Ovary (tissue), 9 donors: Measurements from ENCODE around the gene MIDN. TPM values are rescaled to one million over a fixed set of nuclear protein-coding genes. Genes with fewer than 3 reads are reported as not detected.

Experiments used
- DNase-seq, 5 donors: peaks; one replicate each; pipeline ENCODE4 v3.0.0-alpha.2; 2019 to 2020
- H3K27ac ChIP-seq, 2 donors: fragments of 200-600 bp; one replicate each; pipeline versions ENCODE4 v1.5.1 to v1.8.0; 2019 to 2022
- H3K27me3 ChIP-seq: fragments of 200-600 bp; one replicate; pipeline ENCODE4 v1.8.0; 2022
- H3K36me3 ChIP-seq: fragments of 200-600 bp; sonication (generic); one replicate; pipeline ENCODE4 v1.5.1; 2019
- H3K4me1 ChIP-seq: one replicate; pipeline ENCODE4 v1.8.1; 2013; ENCODE audit warnings: mild to moderate bottlenecking, moderate library complexity; ENCODE audit not compliant: insufficient read depth
- H3K4me3 ChIP-seq: fragments of 200-600 bp; sonication (generic); one replicate; pipeline ENCODE4 v1.5.1; 2017
- H3K9me3 ChIP-seq, 2 donors: fragments of 200-600 bp in 1 of 2; sonication (generic) in 1 of 2; one replicate each; pipeline versions ENCODE4 v1.5.1 to v1.8.1; 2013 to 2019; ENCODE audit warnings: mild to moderate bottlenecking in 1 of 2, moderate library complexity in 1 of 2
- EP300 ChIP-seq: sonication (generic); formaldehyde crosslinking; IDR thresholded peaks from one replicate; pipeline ENCODE4 v1.6.1; 2017; ENCODE audit warnings: antibody characterized with exemption
- POLR2A ChIP-seq: fragments of 450-650 bp; IDR thresholded peaks from one replicate; pipeline ENCODE4 v1.6.1; 2017; ENCODE audit warnings: antibody characterized with exemption, mild to moderate bottlenecking, moderate library complexity
- WGBS, 3 donors: extraction: QIAGEN DNeasy Blood & Tissue Kit in 1 of 3; methylation state at CpG; one replicate each; pipeline versions ENCODE4 v1.1.5 to v1.1.7; 2013 to 2017; 5-methylcytosine and 5-hydroxymethylcytosine counted together
- intact Hi-C, 4 donors: fragments of 100-400 bp; cut with DNase I; formaldehyde crosslinking; loops; one replicate each; pipeline versions ENCODE4 v1.11.0 to v1.15.1; 2022 to 2023
- polyA plus RNA-seq, 2 donors: library from polyadenylated mRNA; stranded (reverse); fragments of 200-250 nt in 1 of 2; fragments of 350-450 nt in 1 of 2; fragmentation: Illumina TruSeq in 1 of 2; extraction: RNeasy Lipid Tissue Mini Kit (QIAGEN cat#74804) in 1 of 2; gene quantifications; one replicate each; pipeline ENCODE4 v1.2.3, GENCODE V29; 2013 to 2014
- total RNA-seq, 7 donors: library from RNA; depleted of rRNA in 2 of 7; stranded (reverse); fragments of >200 nt in 2 of 7; fragmentation: NEBNext Ultra II Directional in 3 of 7; extraction: Animal tissue kit (Norgen Biotek cat#: 25700) in 3 of 7; gene quantifications; one replicate each; pipeline versions ENCODE4 v1.1.0 to v1.2.4, GENCODE V29; 2016 to 2023
- TF ChIP-seq, protein P1 (sequence below), 3 donors: fragments of 450-650 bp in 2 of 3; fragments of 200-600 bp in 1 of 3; IDR thresholded peaks; one replicate each; pipeline versions ENCODE4 v1.5.1 to v1.8.0; 2016 to 2022; ENCODE audit warnings: antibody characterized with exemption in 3 of 3, mild to moderate bottlenecking in 1 of 3
- donor health status: DM: no; HTN: no; CAD: no; lungs with moderate emphysema.
- donor health status: DM: no; HTN: no; CAD: no.
- donor health status: Bipolar disorder and iron deficiency.
- donor health status: DM: yes; HTN: yes; CAD: no.
- donor health status: DM: no; HTN: no; CAD: no.
- donor health status: DM: yes; HTN: yes; CAD: no.

Gene MIDN
- total and polyA plus RNA-seq, 9 donors = 10.1 to 261 (median 105) TPM

DNA sequence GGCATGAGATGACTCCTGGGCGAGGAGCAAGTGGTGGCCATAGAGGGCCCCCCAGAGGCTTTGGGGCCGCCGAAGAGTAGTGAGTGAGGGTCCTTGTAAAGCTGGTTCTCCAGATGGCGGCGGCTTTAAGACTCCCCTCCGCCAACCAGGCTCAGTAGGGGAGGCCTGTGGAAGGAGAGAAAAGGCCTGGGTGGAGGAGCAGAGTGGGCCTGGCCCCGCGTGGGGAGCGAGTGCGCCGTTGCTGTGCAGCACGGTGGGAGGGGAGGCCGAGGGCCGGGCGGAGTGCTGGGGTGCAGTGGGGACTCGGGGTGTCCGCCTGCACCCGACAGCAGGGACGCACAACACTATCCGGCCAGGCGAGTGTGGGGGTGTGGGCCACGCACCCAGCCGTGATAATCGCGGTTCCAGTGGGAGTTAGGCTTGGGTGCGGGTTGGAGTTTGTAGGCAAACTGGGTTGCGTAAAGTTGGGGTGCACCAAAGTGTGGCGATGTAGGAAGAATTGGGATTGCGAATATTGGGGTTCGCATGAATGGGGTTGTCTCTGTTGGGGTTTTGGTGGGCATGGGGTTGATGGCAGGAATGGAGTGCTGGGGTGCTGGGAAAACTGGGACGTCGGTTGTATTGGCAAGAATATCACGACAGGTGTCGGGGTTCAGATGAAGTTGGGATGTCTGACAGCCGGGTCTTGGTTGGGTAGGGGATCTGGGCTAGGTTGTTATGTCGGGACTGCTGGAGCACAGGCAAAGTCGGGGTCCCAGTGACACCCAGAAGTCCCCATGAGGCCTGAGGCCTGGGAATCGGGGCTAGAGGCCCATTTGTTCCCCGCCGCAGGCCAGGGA lies 20.1 kb downstream of the MIDN start:
- 50 to 51% (median 50%) methylated on average over 40 of the region's 40 CpGs for WGBS, 3 donors
- H3K9me3 ChIP-seq = no peaks in the 10 kb centered on the region
- no peaks in the 10 kb centered on the region for H3K36me3 ChIP-seq
- H3K4me3 ChIP-seq = peak overlapping the region; percentile 3
- peak overlapping the region; percentile 38 to 63 for H3K27ac ChIP-seq
- intact Hi-C loops = no loop called here
- peaks cover 35% of the 10 kb centered on the region for H3K4me1 ChIP-seq
- no peaks in the 10 kb centered on the region for H3K27me3 ChIP-seq
- peak in 1 of 5 donors; percentile 66 for DNase-seq
- TF ChIP-seq POLR2A (no peak), EP300 (no peak)
- TF ChIP-seq, protein P1, sequence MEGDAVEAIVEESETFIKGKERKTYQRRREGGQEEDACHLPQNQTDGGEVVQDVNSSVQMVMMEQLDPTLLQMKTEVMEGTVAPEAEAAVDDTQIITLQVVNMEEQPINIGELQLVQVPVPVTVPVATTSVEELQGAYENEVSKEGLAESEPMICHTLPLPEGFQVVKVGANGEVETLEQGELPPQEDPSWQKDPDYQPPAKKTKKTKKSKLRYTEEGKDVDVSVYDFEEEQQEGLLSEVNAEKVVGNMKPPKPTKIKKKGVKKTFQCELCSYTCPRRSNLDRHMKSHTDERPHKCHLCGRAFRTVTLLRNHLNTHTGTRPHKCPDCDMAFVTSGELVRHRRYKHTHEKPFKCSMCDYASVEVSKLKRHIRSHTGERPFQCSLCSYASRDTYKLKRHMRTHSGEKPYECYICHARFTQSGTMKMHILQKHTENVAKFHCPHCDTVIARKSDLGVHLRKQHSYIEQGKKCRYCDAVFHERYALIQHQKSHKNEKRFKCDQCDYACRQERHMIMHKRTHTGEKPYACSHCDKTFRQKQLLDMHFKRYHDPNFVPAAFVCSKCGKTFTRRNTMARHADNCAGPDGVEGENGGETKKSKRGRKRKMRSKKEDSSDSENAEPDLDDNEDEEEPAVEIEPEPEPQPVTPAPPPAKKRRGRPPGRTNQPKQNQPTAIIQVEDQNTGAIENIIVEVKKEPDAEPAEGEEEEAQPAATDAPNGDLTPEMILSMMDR (IDR thresholded peaks at IDR 0.05) = no peak

GRCh38 chr19:1269065-1269477 lies 20.7 kb downstream of the MIDN start, which contains the start of gene CIRBP:
TSS of gene CIRBP (plus strand) at chr19:1269332. CDS start at chr19:1270934, 1,602 bp downstream.
- Histone ChIP-seq H3K4me3 (peak within 1 kb of the TSS; percentile 74), H3K36me3 (no peaks in the 10 kb centered on the region), H3K4me1 (peaks cover 38% of the 10 kb centered on the region), H3K27me3 (no peaks in the 10 kb centered on the region), H3K9me3 (no peaks in the 10 kb centered on the region), H3K27ac (peak within 1 kb of the TSS; percentile 92 to 100)
- DNase-seq = peak; percentile 100
- intact Hi-C loops = no loop called here
- WGBS, 3 donors = 0% methylated on average over 21 to 50 of the region's 50 CpGs
- peak; percentile 100 for TF ChIP-seq POLR2A
- TF ChIP-seq, protein P1 (IDR thresholded peaks at IDR 0.05) = no peak

DNA sequence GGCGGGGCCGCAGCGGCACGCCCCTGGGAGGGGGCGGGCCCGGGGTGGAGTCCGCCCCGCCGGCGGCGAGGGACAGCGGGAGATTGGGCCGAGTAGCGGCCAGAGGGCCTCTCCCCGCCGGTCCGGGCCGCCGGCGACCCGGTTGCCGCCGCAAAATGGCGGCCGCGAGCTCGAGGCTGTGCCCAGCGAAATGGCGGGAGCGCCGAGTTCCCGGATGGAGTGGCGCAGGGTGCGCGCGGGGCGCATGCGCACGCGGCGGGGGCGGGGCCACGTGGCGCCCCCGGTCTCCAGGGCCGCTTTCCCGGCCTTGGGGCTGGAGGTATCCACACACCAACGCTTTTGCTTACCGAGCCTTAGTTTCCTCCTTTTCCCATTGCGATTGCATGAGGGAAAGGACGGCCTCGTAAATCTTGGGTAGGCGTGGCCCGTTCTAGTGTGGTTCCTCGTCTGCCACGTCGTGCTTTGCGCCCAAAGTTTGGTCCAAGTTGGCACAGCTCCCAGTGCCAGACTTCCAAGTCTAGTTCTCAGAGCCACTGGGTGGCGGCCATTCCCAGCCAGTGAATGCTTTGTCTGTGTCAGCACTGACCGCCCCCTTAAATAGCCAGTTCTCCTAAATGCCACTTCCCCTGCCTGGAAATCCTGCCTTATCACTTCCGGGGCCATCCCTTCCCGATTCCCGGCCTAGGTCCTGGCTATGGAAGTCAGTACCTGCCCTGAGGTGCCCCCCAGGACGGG lies 21.3 kb downstream of the MIDN start:
- Histone ChIP-seq H3K27me3 (no peaks in the 10 kb centered on the region), H3K36me3 (no peaks in the 10 kb centered on the region), H3K4me1 (peaks cover 39% of the 10 kb centered on the region), H3K27ac (peak overlapping the region; percentile 92 to 100), H3K4me3 (peak overlapping the region; percentile 74), H3K9me3 (no peaks in the 10 kb centered on the region)
- intact Hi-C loops = loop anchor here in 1 of 4 donors (10.0 kb wide), 1 partner anchor 115 kb away; the partner anchor contains the start of gene NDUFS7
- peak; percentile 89 to 94 (median 92) for DNase-seq
- TF ChIP-seq EP300 (peak; percentile 39), POLR2A (peak; percentile 43)
- TF ChIP-seq, protein P1 (IDR thresholded peaks at IDR 0.05) = peak in 1 of 3 donors; percentile 19
- WGBS, 3 donors = 0 to 1% (median 1%) methylated on average over 37 to 64 of the region's 64 CpGs

GRCh38 chr19:1270213-1270853 lies 21.9 kb downstream of the MIDN start:
- H3K4me1 ChIP-seq = peaks cover 41% of the 10 kb centered on the region
- H3K9me3 ChIP-seq = no peaks in the 10 kb centered on the region
- H3K36me3 ChIP-seq = no peaks in the 10 kb centered on the region
- H3K27me3 ChIP-seq = no peaks in the 10 kb centered on the region
- intact Hi-C loops = loop anchor here in 1 of 4 donors (10.0 kb wide), 1 partner anchor 114 kb away; the partner anchor contains the start of gene NDUFS7
- H3K4me3 ChIP-seq = peak overlapping the region; percentile 74
- TF ChIP-seq EP300 (no peak), POLR2A (no peak)
- TF ChIP-seq, protein P1 (IDR thresholded peaks at IDR 0.05) = no peak
- no peak for DNase-seq
- 16 to 25% (median 23%) methylated on average over 8 of the region's 8 CpGs for WGBS, 3 donors
- H3K27ac ChIP-seq = peak overlapping the region; percentile 92 to 100
